Cardiac muscle cell (in vitro differentiated cells and primary cell): ENCODE measurements around the gene ZMYM2. TPM values are rescaled to one million over a fixed set of nuclear protein-coding genes. Genes with fewer than 3 reads are reported as not detected.

Experiments used
- DNase-seq, 2 donors: peaks; one replicate each; pipeline versions ENCODE4 v3.0.0 to v3.0.0-alpha.2; 2010 to 2017; ENCODE audit warnings: low read depth in 1 of 2, low spot score in 1 of 2
- H3K27ac ChIP-seq: fragments of 200-600 bp; sonication (generic); 2 replicates; pipeline ENCODE4 v1.5.1; 2016
- H3K27me3 ChIP-seq: fragments of 200-600 bp; sonication (generic); 2 replicates; pipeline ENCODE4 v1.6.0; 2016; ENCODE audit warnings: control low read depth
- H3K36me3 ChIP-seq: fragments of 200-600 bp; sonication (generic); 2 replicates; pipeline ENCODE4 v1.5.1; 2016; ENCODE audit warnings: control low read depth
- H3K4me1 ChIP-seq: fragments of 200-600 bp; sonication (generic); 2 replicates; pipeline ENCODE4 v1.8.1; 2017; ENCODE audit warnings: low read depth, mild to moderate bottlenecking, mixed run types
- H3K4me3 ChIP-seq: fragments of 200-600 bp; sonication (generic); 2 replicates; pipeline ENCODE4 v1.5.1; 2016; ENCODE audit warnings: mild to moderate bottlenecking
- H3K9me3 ChIP-seq: fragments of 200-600 bp; sonication (generic); 2 replicates; pipeline ENCODE4 v1.5.1; 2017; ENCODE audit warnings: low read depth, mild to moderate bottlenecking, control low read depth
- CTCF ChIP-seq: IDR thresholded peaks from 2 replicates; pipeline ENCODE4 v1.5.1; 2012; ENCODE audit warnings: low read depth, mild to moderate bottlenecking, low read length
- polyA plus RNA-seq: library from polyadenylated mRNA; unstranded; fragments of >200 nt; fragmentation: Nextera tagmentation; extraction: Ambion mirVana; gene quantifications from 2 replicates; pipeline ENCODE4 v1.2.1, GENCODE V29; 2016
- total RNA-seq: library from RNA; depleted of rRNA; stranded (reverse); fragments of >200 nt; gene quantifications from 2 replicates; pipeline ENCODE4 v1.2.3, GENCODE V29; 2016

The ZMYM2 gene
- total RNA-seq (53.9 and 82.1 TPM in 2 replicates), polyA plus RNA-seq (42.5 and 59.4 TPM in 2 replicates)

DNA sequence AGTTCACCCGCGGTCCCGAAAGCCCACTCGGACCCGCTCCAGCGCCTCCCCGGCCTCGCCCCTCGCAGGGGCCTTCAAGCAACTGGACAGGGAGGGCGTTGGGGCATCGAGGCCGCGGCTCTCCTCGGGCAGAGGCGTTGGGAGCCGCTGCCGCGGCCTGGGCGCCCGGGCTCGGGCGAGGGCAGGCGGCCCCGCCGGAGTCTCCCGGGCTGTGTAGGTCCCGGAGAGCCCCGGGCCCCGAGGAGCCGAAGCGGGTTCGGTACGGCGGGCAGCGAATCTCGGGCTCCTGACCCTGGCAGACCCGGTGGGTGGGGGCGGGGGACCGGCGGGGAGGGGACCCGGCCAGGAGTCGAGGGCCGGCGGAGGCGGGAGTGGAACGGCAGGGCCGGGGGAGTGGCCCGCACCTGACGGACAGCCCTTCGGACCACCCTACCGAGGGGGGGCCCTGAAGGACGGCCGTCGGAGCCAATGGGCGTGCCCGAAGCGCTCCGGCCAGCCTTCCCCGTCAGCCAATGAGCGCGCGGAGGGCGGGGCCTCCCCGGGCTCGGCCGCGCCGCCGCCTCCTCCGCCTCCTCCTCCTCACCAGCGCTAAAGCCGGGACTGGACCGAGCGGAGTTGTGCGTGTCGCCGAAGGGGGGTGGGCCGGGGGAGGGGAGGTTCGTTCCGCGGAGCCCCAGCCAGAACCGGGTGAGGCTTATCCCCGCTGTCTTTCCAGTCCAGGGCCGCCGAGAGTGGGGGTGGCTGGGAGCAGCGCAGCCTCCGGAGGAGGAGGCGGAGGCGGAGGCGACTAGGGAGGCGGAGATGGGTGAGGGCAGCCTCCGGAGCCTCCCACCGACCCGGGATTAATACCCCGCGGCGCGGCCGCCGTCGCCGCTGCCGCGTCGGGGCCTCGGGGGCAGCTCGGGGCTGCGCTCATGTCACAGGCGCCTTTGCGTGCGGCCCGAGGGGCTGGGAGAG is at the start of gene ZMYM2:
Gene ZMYM2 (plus strand): TSS at position 573 of the 957 bp plus-strand sequence. CDS start 34,346 bp downstream, outside the sequence.
- Histone ChIP-seq H3K4me1 (peaks cover 23% of the 10 kb centered on the region), H3K27ac (peak within 1 kb of the TSS; percentile 95), H3K36me3 (peaks cover 16% of the 10 kb centered on the region), H3K4me3 (peak within 1 kb of the TSS; percentile 65), H3K9me3 (no peaks in the 10 kb centered on the region), H3K27me3 (no peaks in the 10 kb centered on the region)
- peak; percentile 98 to 99 for DNase-seq
- TF ChIP-seq CTCF, result no peak

DNA sequence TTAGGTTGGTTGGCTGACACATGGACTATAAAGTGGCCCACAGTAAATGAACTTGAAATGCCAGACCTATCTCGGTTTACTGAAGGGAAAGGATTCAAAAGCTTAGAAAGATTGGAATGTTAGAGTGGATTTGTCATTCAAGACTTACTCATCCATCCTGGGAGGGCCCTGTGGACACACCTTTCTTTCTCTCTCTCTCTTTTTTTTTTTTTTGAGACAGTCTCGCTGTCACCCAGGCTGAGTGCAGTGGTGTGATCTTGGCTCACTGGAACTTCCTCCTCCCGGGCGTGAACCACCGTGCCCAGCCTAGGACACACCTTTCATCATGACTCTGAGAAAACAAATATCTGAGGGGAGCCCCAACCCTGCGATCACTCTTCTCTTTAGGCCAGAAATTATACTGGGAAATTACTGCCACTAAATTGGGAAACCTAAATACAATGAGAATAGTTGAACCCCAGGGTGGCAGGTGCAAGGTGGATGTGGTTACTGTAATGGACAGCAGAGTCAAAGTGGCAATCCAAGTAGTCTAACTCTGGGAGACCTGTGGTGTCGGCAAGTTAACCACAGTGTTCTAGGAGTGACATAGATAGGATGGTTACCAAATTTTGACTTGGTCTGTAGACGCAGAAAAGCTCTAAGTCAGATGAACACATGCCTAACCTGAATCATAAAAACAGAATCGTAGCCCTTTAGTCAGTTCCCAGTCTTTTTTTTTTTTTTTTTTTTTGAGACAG is 48.0 kb upstream of the ZMYM2 start:
- peak in 1 of 2 donors; percentile 5 for DNase-seq
- Histone ChIP-seq H3K27me3 (no peaks in the 10 kb centered on the region), H3K4me3 (no peak overlapping the region), H3K9me3 (no peaks in the 10 kb centered on the region), H3K36me3 (no peaks in the 10 kb centered on the region), H3K27ac (no peak overlapping the region), H3K4me1 (no peaks in the 10 kb centered on the region)
- TF ChIP-seq CTCF, result no peak

- no peaks in the 10 kb centered on the region for H3K36me3 ChIP-seq
- peak; percentile 22 for TF ChIP-seq CTCF
- no peak overlapping the region for H3K27ac ChIP-seq
- no peaks in the 10 kb centered on the region for H3K27me3 ChIP-seq
- H3K4me1 ChIP-seq, result no peaks in the 10 kb centered on the region
- no peak overlapping the region for H3K4me3 ChIP-seq
- peak in 1 of 2 donors; percentile 15 for DNase-seq
- H3K9me3 ChIP-seq, result no peaks in the 10 kb centered on the region
These were observed 31.3 kb upstream of the ZMYM2 start for GRCh38 chr13:19927117-19927748.

DNA sequence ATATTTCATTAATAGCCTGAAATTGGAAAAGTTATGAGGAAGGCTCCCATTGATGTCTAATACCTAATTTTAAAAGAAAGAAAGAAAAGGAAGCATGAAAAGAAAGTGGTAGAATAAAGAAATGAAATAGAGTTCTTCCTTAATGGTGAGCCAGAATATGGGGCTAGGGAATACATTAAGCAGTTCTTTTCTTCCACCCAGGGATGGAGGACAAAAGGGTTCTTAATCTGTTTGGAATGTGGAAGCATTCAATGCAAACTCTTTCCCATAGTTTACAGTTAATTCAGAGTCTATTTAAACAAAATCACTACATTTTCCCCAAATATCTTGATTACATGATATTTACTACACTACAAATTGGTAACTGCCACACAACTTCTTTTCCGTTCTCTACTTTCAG is 18.4 kb upstream of the ZMYM2 start:
- no peak for TF ChIP-seq CTCF
- Histone ChIP-seq H3K4me1 (no peaks in the 10 kb centered on the region), H3K4me3 (no peak overlapping the region), H3K9me3 (no peaks in the 10 kb centered on the region), H3K27me3 (no peaks in the 10 kb centered on the region), H3K27ac (no peak overlapping the region), H3K36me3 (no peaks in the 10 kb centered on the region)
- DNase-seq, result no peak

- Histone ChIP-seq H3K4me3 (no peak overlapping the region), H3K36me3 (no peaks in the 10 kb centered on the region), H3K9me3 (no peaks in the 10 kb centered on the region), H3K4me1 (no peaks in the 10 kb centered on the region), H3K27me3 (no peaks in the 10 kb centered on the region), H3K27ac (no peak overlapping the region)
- DNase-seq, result no peak
- no peak for TF ChIP-seq CTCF
These were observed 8.2 kb upstream of the ZMYM2 start for GRCh38 chr13:19950374-19950773.
